ENCODE results near the gene F10. TPM values are rescaled to one million over a fixed set of nuclear protein-coding genes. Genes with fewer than 3 reads are reported as not detected.
"Not testable (repeated sequence)": the region's sequence is repeated elsewhere in the genome, so short reads cannot be mapped to it uniquely, and the experiment has no call there.

Gene F10
- total RNA-seq, 1 experiment from 2014 or later = not detected

- H2AFZ ChIP-seq (ENCODE audit: low read length) = no peak overlapping the region
- H3K4me3 ChIP-seq (ENCODE audit: low read length) = no peak overlapping the region
- H3K36me3 ChIP-seq (ENCODE audit: insufficient read depth, low read length) = no peaks in the 10 kb centered on the region
- H3K9me3 ChIP-seq (ENCODE audit: low read length) = no peaks in the 10 kb centered on the region
- H4K20me1 ChIP-seq (ENCODE audit: insufficient read depth, low read depth, low read length) = no peaks in the 10 kb centered on the region
- H3K9ac ChIP-seq (ENCODE audit: low read length) = no peak overlapping the region
- H3K4me1 ChIP-seq (ENCODE audit: low read length) = no peaks in the 10 kb centered on the region
- no peaks in the 10 kb centered on the region for H3K27me3 ChIP-seq (ENCODE audit: low read length)
- H3K4me2 ChIP-seq (ENCODE audit: low read depth, low read length, poor library complexity, severe bottlenecking) = no peak overlapping the region
- H3K79me2 ChIP-seq (ENCODE audit: low read length) = no peaks in the 10 kb centered on the region
- H3K9me2 ChIP-seq (replicated peaks; ENCODE audit: insufficient read depth, low read length) = no peaks in the 10 kb centered on the region
- H3K27ac ChIP-seq (ENCODE audit: low read length) = no peak overlapping the region
- DNase-seq = no peak
These were observed 19.0 kb upstream of the F10 start for GRCh38 chr13:113103646-113104045.

DNA sequence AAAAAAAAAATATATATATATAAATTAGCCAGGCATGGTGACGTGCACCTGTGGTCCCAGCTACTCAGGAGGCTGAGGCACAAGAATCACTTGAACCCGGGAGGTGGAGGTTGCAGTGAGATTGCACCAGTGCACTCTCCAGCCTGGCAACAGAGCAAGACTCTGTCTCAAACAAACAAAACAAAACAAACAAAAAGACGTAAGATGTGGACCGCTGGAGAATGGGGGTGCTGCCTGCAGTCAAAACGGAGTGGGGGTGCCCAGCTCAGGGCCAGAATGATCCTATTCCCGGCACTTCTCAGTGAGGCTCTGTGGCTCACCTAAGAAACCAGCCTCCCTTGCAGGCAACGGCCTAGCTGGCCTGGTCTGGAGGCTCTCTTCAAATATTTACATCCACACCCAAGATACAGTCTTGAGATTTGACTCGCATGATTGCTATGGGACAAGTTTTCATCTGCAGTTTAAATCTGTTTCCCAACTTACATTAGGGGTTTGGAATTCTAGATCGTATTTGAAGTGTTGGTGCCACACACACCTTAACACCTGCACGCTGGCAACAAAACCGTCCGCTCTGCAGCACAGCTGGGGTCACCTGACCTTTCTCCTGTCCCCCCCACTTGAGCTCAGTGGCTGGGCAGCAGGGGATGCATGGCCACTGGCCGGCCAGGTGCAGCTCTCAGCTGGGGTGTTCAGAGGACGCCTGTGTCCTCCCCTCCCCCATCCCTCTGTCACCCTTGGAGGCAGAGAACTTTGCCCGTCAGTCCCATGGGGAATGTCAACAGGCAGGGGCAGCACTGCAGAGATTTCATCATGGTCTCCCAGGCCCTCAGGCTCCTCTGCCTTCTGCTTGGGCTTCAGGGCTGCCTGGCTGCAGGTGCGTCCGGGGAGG, 17.3 kb upstream of the F10 start, which contains the start of gene F7:
Gene F7 (plus strand): TSS at position 760 of the 889 bp plus-strand sequence. CDS start 51 bp downstream, at position 811.
- H3K4me3 ChIP-seq (ENCODE audit: low read length) = no peak within 1 kb of the TSS
- no peak within 1 kb of the TSS for H2AFZ ChIP-seq (ENCODE audit: low read length)
- no peaks in the 10 kb centered on the region; the same call in 1 of the 2 replicates for H3K9me3 ChIP-seq (ENCODE audit: low read length)
- H4K20me1 ChIP-seq (ENCODE audit: insufficient read depth, low read depth, low read length) = no peaks in the 10 kb centered on the region
- H3K9me2 ChIP-seq (replicated peaks; ENCODE audit: insufficient read depth, low read length) = no peaks in the 10 kb centered on the region
- no peak within 1 kb of the TSS for H3K9ac ChIP-seq (ENCODE audit: low read length)
- H3K79me2 ChIP-seq (ENCODE audit: low read length) = no peaks in the 10 kb centered on the region
- H3K27ac ChIP-seq (ENCODE audit: low read length) = no peak within 1 kb of the TSS
- no peaks in the 10 kb centered on the region for H3K4me1 ChIP-seq (ENCODE audit: low read length)
- H3K36me3 ChIP-seq (ENCODE audit: insufficient read depth, low read length) = no peaks in the 10 kb centered on the region
- no peak within 1 kb of the TSS for H3K4me2 ChIP-seq (ENCODE audit: low read depth, low read length, poor library complexity, severe bottlenecking)
- H3K27me3 ChIP-seq (ENCODE audit: low read length) = no peaks in the 10 kb centered on the region
- no peak for DNase-seq

GRCh38 chr13:113105921-113106452, 16.6 kb upstream of the F10 start:
- Histone ChIP-seq H3K9me3 (ENCODE audit: low read length) (no peaks in the 10 kb centered on the region; the same call in 1 of the 2 replicates), H3K36me3 (ENCODE audit: insufficient read depth, low read length) (no peaks in the 10 kb centered on the region), H3K4me1 (ENCODE audit: low read length) (no peaks in the 10 kb centered on the region), H3K4me3 (ENCODE audit: low read length) (no peak overlapping the region), H3K27me3 (ENCODE audit: low read length) (no peaks in the 10 kb centered on the region), H4K20me1 (ENCODE audit: insufficient read depth, low read depth, low read length) (no peaks in the 10 kb centered on the region), H3K9ac (ENCODE audit: low read length) (no peak overlapping the region), H3K9me2 (replicated peaks; ENCODE audit: insufficient read depth, low read length) (no peaks in the 10 kb centered on the region), H3K79me2 (ENCODE audit: low read length) (no peaks in the 10 kb centered on the region), H2AFZ (ENCODE audit: low read length) (no peak overlapping the region), H3K4me2 (ENCODE audit: low read depth, low read length, poor library complexity, severe bottlenecking) (no peak overlapping the region), H3K27ac (ENCODE audit: low read length) (no peak overlapping the region)
- DNase-seq = no peak

- H3K79me2 ChIP-seq (ENCODE audit: low read length) = no peaks in the 10 kb centered on the region
- H4K20me1 ChIP-seq (ENCODE audit: insufficient read depth, low read depth, low read length) = no peaks in the 10 kb centered on the region
- no peak overlapping the region for H3K27ac ChIP-seq (ENCODE audit: low read length)
- no peak overlapping the region for H2AFZ ChIP-seq (ENCODE audit: low read length)
- no peaks in the 10 kb centered on the region for H3K4me1 ChIP-seq (ENCODE audit: low read length)
- H3K27me3 ChIP-seq (ENCODE audit: low read length) = no peaks in the 10 kb centered on the region
- H3K4me2 ChIP-seq (ENCODE audit: low read depth, low read length, poor library complexity, severe bottlenecking) = no peak overlapping the region
- no peaks in the 10 kb centered on the region for H3K9me2 ChIP-seq (replicated peaks; ENCODE audit: insufficient read depth, low read length)
- H3K4me3 ChIP-seq (ENCODE audit: low read length) = no peak overlapping the region
- no peaks in the 10 kb centered on the region for H3K36me3 ChIP-seq (ENCODE audit: insufficient read depth, low read length)
- no peak for DNase-seq
- H3K9ac ChIP-seq (ENCODE audit: low read length) = no peak overlapping the region
- no peaks in the 10 kb centered on the region; the same call in 1 of the 2 replicates for H3K9me3 ChIP-seq (ENCODE audit: low read length)
These were observed 15.8 kb upstream of the F10 start for GRCh38 chr13:113106711-113107351.

DNA sequence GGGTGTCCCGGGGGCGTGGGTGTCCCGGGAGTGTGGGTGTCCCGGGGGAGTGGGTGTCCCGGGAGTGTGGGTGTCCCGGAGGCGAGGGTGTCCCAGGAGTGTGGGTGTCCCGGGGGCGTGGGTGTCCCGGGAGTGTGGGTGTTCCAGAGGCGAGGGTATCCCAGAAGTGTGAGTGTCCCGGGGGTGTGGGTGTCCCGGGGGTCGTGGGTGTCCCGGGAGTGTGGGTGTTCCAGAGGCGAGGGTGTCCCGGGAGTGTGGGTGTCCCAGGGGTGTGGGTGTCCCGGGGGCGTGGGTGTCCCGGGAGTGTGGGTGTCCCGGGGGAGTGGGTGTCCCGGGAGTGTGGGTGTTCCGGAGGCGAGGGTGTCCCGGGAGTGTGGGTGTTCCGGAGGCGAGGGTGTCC, 14.1 kb upstream of the F10 start:
- H3K27me3 ChIP-seq (ENCODE audit: low read length); H3K27ac ChIP-seq (ENCODE audit: low read length); H3K4me3 ChIP-seq (ENCODE audit: low read length); H3K4me2 ChIP-seq (ENCODE audit: low read depth, low read length, poor library complexity, severe bottlenecking); H3K9ac ChIP-seq (ENCODE audit: low read length); H3K9me2 ChIP-seq (replicated peaks; ENCODE audit: insufficient read depth, low read length); DNase-seq; H3K36me3 ChIP-seq (ENCODE audit: insufficient read depth, low read length); H3K4me1 ChIP-seq (ENCODE audit: low read length); H2AFZ ChIP-seq (ENCODE audit: low read length); H3K9me3 ChIP-seq (ENCODE audit: low read length); H3K79me2 ChIP-seq (ENCODE audit: low read length); H4K20me1 ChIP-seq (ENCODE audit: insufficient read depth, low read depth, low read length): not testable (repeated sequence)

- no peak for DNase-seq
- no peaks in the 10 kb centered on the region for H3K79me2 ChIP-seq (ENCODE audit: low read length)
- no peaks in the 10 kb centered on the region for H3K9me2 ChIP-seq (replicated peaks; ENCODE audit: insufficient read depth, low read length)
- H3K27me3 ChIP-seq (ENCODE audit: low read length) = no peaks in the 10 kb centered on the region
- no peaks in the 10 kb centered on the region for H3K4me1 ChIP-seq (ENCODE audit: low read length)
- H4K20me1 ChIP-seq (ENCODE audit: insufficient read depth, low read depth, low read length) = no peaks in the 10 kb centered on the region
- H3K9ac ChIP-seq (ENCODE audit: low read length) = no peak overlapping the region
- no peaks in the 10 kb centered on the region; the same call in 1 of the 2 replicates for H3K9me3 ChIP-seq (ENCODE audit: low read length)
- no peak overlapping the region for H2AFZ ChIP-seq (ENCODE audit: low read length)
- no peak overlapping the region for H3K27ac ChIP-seq (ENCODE audit: low read length)
- no peaks in the 10 kb centered on the region for H3K36me3 ChIP-seq (ENCODE audit: insufficient read depth, low read length)
- no peak overlapping the region for H3K4me3 ChIP-seq (ENCODE audit: low read length)
- H3K4me2 ChIP-seq (ENCODE audit: low read depth, low read length, poor library complexity, severe bottlenecking) = no peak overlapping the region
These were observed 13.2 kb upstream of the F10 start for GRCh38 chr13:113109151-113110047.

DNA sequence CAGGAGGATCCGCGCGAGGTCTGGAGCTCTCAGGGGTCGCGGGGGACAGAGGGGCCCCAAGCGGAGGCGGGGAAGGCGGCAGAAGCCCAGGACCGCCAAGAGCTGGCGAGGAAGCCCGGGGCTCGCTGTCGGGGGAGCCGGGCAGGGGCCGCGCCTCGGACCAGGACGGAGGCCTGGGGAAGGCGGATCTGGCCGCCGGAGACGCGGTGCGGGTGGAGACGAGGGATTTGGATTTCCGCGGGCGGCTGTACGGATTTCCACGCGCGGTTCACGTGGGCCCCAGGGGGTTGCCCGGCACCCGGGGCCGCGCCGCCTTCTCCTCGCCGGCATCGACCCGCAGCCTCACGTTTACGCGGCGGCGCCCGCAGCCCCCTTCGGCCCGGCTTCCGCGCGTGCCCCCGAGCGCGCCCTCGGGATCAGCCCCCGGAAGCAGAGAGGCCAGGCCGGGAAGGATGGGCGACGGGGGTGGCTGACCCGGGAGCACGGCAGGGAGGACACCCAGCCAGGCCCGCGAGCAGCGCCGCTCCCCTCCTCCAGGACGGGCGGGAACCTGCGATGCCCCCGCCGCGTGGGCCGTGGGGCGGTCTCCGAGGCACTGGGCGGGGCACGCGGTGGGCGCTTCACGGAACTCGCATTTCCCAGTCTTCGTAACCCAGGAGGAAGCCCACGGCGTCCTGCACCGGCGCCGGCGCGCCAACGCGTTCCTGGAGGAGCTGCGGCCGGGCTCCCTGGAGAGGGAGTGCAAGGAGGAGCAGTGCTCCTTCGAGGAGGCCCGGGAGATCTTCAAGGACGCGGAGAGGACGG, 12.3 kb upstream of the F10 start:
- no peaks in the 10 kb centered on the region for H4K20me1 ChIP-seq (ENCODE audit: insufficient read depth, low read depth, low read length)
- no peaks in the 10 kb centered on the region for H3K27me3 ChIP-seq (ENCODE audit: low read length)
- no peaks in the 10 kb centered on the region for H3K9me2 ChIP-seq (replicated peaks; ENCODE audit: insufficient read depth, low read length)
- no peak overlapping the region for H3K4me3 ChIP-seq (ENCODE audit: low read length)
- no peaks in the 10 kb centered on the region for H3K79me2 ChIP-seq (ENCODE audit: low read length)
- no peak for DNase-seq
- no peak overlapping the region for H3K9ac ChIP-seq (ENCODE audit: low read length)
- no peaks in the 10 kb centered on the region for H3K4me1 ChIP-seq (ENCODE audit: low read length)
- no peak overlapping the region for H3K4me2 ChIP-seq (ENCODE audit: low read depth, low read length, poor library complexity, severe bottlenecking)
- H3K9me3 ChIP-seq (ENCODE audit: low read length) = no peaks in the 10 kb centered on the region; the same call in 1 of the 2 replicates
- no peaks in the 10 kb centered on the region for H3K36me3 ChIP-seq (ENCODE audit: insufficient read depth, low read length)
- no peak overlapping the region for H2AFZ ChIP-seq (ENCODE audit: low read length)
- no peak overlapping the region for H3K27ac ChIP-seq (ENCODE audit: low read length)
